Lung (tissue), 12 donors: Measurements from ENCODE around the gene CLDN2. TPM values are rescaled to one million over a fixed set of nuclear protein-coding genes. Genes with fewer than 3 reads are reported as not detected.

ENCODE experiments used
- ATAC-seq: fragments of 200-7000 bp; cut with Tn5 transposase; one replicate; pipeline ENCODE4 v1.9.1; 2020; ENCODE audit warnings: moderate number of reproducible peaks; ENCODE audit not compliant: insufficient read depth, low FRiP score
- DNase-seq, 3 donors: peaks; one replicate each; pipeline ENCODE4 v3.0.0-alpha.2; 2013 to 2017
- H3K27ac ChIP-seq, 2 donors: one replicate each; pipeline ENCODE4 v1.5.1; 2013; ENCODE audit warnings: mild to moderate bottlenecking in 2 of 2, moderate library complexity in 2 of 2, control low read depth in 1 of 2, inconsistent platforms in 1 of 2, low read depth in 1 of 2, low read length in 1 of 2
- H3K27me3 ChIP-seq, 3 donors: one replicate each; pipeline ENCODE4 v1.5.1; 2013; ENCODE audit warnings: low read length in 2 of 3; ENCODE audit not compliant: control insufficient read depth in 3 of 3, insufficient read depth in 3 of 3
- H3K36me3 ChIP-seq, 4 donors: one replicate each; pipeline ENCODE4 v1.5.1; 2013; ENCODE audit warnings: low read length in 4 of 4, mild to moderate bottlenecking in 1 of 4, moderate library complexity in 1 of 4; ENCODE audit not compliant: control insufficient read depth in 4 of 4, insufficient read depth in 4 of 4
- H3K4me1 ChIP-seq, 5 donors: one replicate each; pipeline ENCODE4 v1.5.1; 2013; ENCODE audit warnings: low read length in 5 of 5, mild to moderate bottlenecking in 2 of 5, moderate library complexity in 1 of 5; ENCODE audit not compliant: control insufficient read depth in 5 of 5, insufficient read depth in 5 of 5
- H3K4me3 ChIP-seq: one replicate; pipeline ENCODE4 v1.5.1; 2013; ENCODE audit warnings: mild to moderate bottlenecking, control low read depth, moderate library complexity
- H3K9ac ChIP-seq, 2 donors: one replicate each; pipeline ENCODE4 v1.5.1; 2013; ENCODE audit warnings: low read length in 2 of 2, control low read depth in 1 of 2; ENCODE audit not compliant: insufficient read depth in 1 of 2
- H3K9me3 ChIP-seq, 4 donors: one replicate each; pipeline ENCODE4 v1.5.1; 2013; ENCODE audit warnings: low read length in 3 of 4, mild to moderate bottlenecking in 1 of 4, moderate library complexity in 1 of 4; ENCODE audit not compliant: control insufficient read depth in 4 of 4, insufficient read depth in 3 of 4
- CTCF ChIP-seq: IDR thresholded peaks from 2 replicates; pipeline ENCODE4 v1.5.1; 2012; ENCODE audit warnings: mild to moderate bottlenecking; ENCODE audit errors: control extremely low read depth, extremely low read depth
- WGBS, 2 donors: extraction: QIAGEN DNeasy Blood & Tissue Kit; methylation state at CpG; one replicate each; pipeline ENCODE4 v1.1.7; 2013; 5-methylcytosine and 5-hydroxymethylcytosine counted together
- polyA plus RNA-seq, 2 donors: library from polyadenylated mRNA; stranded (reverse); fragments of 200-250 nt; gene quantifications; one replicate each; pipeline ENCODE4 v1.2.1, GENCODE V29; 2013
- total RNA-seq, 2 donors: library from RNA; depleted of rRNA in 1 of 2; stranded (reverse); fragments of >200 nt in 1 of 2; gene quantifications; one replicate each; pipeline ENCODE4 v1.2.1, GENCODE V29; 2014 to 2021
- donor health status: control.
- donor health status: control.
- donor health status: Bipolar disorder and iron deficiency.
- donor health status: healthy.
- donor health status: DM: yes; HTN: yes; CAD: no.

Gene CLDN2
- total and polyA plus RNA-seq, 4 donors: 0.07 to 0.46 (median 0.28) TPM; not detected in 1

- no peak for TF ChIP-seq CTCF
- H3K4me1 ChIP-seq: no peaks in the 10 kb centered on the region
Observed at GRCh38 chrX:106972896-106973295, 52.7 kb downstream of the CLDN2 start.

GRCh38 chrX:106973433-106974149 is 53.4 kb downstream of the CLDN2 start:
- ATAC-seq (no peak), DNase-seq (no peak)
- 69 to 89% methylated on average over 5 of the region's 5 CpGs for WGBS, 2 donors
- Histone ChIP-seq H3K4me1 (no peaks in the 10 kb centered on the region), H3K9ac (no peak overlapping the region), H3K4me3 (no peak overlapping the region), H3K27ac (no peak overlapping the region), H3K27me3 (peaks cover 0 to 16% (median 2%) of the 10 kb centered on the region in 3 donors), H3K9me3 (no peaks in the 10 kb centered on the region), H3K36me3 (no peaks in the 10 kb centered on the region)
- no peak for TF ChIP-seq CTCF

More at GRCh38 chrX:106972896-106973295, 52.7 kb downstream of the CLDN2 start:
- no peak for DNase-seq
- H3K27me3 ChIP-seq: peaks cover 0 to 10% (median 0%) of the 10 kb centered on the region in 3 donors
- no peak for ATAC-seq
- no peak overlapping the region for H3K4me3 ChIP-seq
- H3K9ac ChIP-seq: no peak overlapping the region
- H3K36me3 ChIP-seq: no peaks in the 10 kb centered on the region
- H3K27ac ChIP-seq: no peak overlapping the region
- no peaks in the 10 kb centered on the region for H3K9me3 ChIP-seq

- Histone ChIP-seq H3K36me3 (no peaks in the 10 kb centered on the region), H3K4me1 (no peaks in the 10 kb centered on the region), H3K27ac (no peak overlapping the region), H3K9me3 (no peaks in the 10 kb centered on the region), H3K27me3 (peaks cover 0 to 33% (median 10%) of the 10 kb centered on the region in 3 donors), H3K4me3 (no peak overlapping the region), H3K9ac (no peak overlapping the region)
- ATAC-seq (no peak), DNase-seq (no peak)
- WGBS, 2 donors: 55 to 79% methylated on average over 3 of the region's 3 CpGs
- no peak for TF ChIP-seq CTCF
Observed at GRCh38 chrX:106976416-106976815, 56.2 kb downstream of the CLDN2 start.

Other genes with a start within 250 kb of the CLDN2 start
- gene RNF128, start 193.7 kb upstream of the CLDN2 start, total RNA-seq: 10 to 100 TPM in 1 of 2 donors, 1 to 10 TPM in 1; 5.2 to 13.3 TPM
- gene RNF128, start 193.7 kb upstream of the CLDN2 start, polyA plus RNA-seq: 10 to 100 TPM in 1 of 2 donors, 1 to 10 TPM in 1; 7.4 to 11.9 TPM
- 10 to 100 TPM in 1 of 2 donors, 1 to 10 TPM in 1; 5.6 to 20.2 TPM for gene TBC1D8B, start 117.7 kb upstream of the CLDN2 start, total RNA-seq
- 1 to 10 TPM; 2.2 to 2.9 TPM for gene TBC1D8B, start 117.7 kb upstream of the CLDN2 start, polyA plus RNA-seq
- not detected for gene RIPPLY1, start 17.1 kb upstream of the CLDN2 start, total RNA-seq
- not detected for gene RIPPLY1, start 17.1 kb upstream of the CLDN2 start, polyA plus RNA-seq
- gene MORC4, start 79.8 kb downstream of the CLDN2 start, total RNA-seq: 10 to 100 TPM; 12.4 to 25.3 TPM
- 10 to 100 TPM in 1 of 2 donors, 1 to 10 TPM in 1; 4.5 to 10.9 TPM for gene MORC4, start 79.8 kb downstream of the CLDN2 start, polyA plus RNA-seq
- 10 to 100 TPM; 13.5 to 30.6 TPM for gene RBM41, start 198.4 kb downstream of the CLDN2 start, total RNA-seq
- 1 to 10 TPM; 3.8 to 4.9 TPM for gene RBM41, start 198.4 kb downstream of the CLDN2 start, polyA plus RNA-seq